Kidney epithelial cell (primary cell): ENCODE results near the gene COBLL1. TPM values are rescaled to one million over a fixed set of nuclear protein-coding genes. Genes with fewer than 3 reads are reported as not detected.

Source experiments
- DNase-seq: peaks from one replicate; pipeline ENCODE4 v3.0.0-alpha.2; 2010; ENCODE audit warnings: low read depth
- H3K27me3 ChIP-seq: 2 replicates; pipeline ENCODE4 v1.6.0; 2011; ENCODE audit warnings: low read length; ENCODE audit not compliant: control insufficient read depth, insufficient read depth
- H3K36me3 ChIP-seq: 2 replicates; pipeline ENCODE4 v1.5.1; 2011; ENCODE audit warnings: low read length; ENCODE audit not compliant: control insufficient read depth, insufficient read depth
- H3K4me3 ChIP-seq: 2 replicates; pipeline ENCODE4 v1.5.1; 2011; ENCODE audit warnings: low read depth, mild to moderate bottlenecking, control low read depth, low read length
- total RNA-seq: library from RNA; depleted of rRNA; stranded (reverse); fragments of >200 nt; gene quantifications from 2 replicates; pipeline ENCODE4 v1.2.3, GENCODE V29; 2015
- TF ChIP-seq, protein P1 (sequence below): IDR thresholded peaks from 2 replicates; pipeline ENCODE4 v1.5.1; 2011; ENCODE audit warnings: mild to moderate bottlenecking, moderate library complexity, low read length, control low read depth, inconsistent platforms; ENCODE audit not compliant: insufficient read depth, poor library complexity, severe bottlenecking

The COBLL1 gene
- total RNA-seq, 1 donor from 2014 or later: 57.2 TPM

DNA sequence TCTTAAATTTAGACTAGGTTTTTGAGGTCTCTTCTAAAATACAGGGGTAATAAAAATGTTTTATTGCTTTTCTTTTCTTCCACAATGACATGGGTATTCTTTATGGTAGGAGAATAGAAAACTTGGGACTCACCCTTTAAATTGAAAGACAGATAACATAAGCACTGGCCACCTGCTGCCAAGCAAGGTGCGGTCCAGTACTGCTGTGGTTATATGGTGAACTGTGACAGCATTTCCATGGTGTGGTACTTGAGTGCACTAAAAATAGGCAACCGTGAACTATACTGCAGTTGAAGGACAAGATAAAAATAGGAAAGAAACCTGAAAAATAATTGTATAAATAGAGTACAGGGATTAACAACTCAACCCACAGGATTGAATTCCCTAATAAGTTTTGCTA, 165.9 kb downstream of the COBLL1 start:
- no peaks in the 10 kb centered on the region for H3K36me3 ChIP-seq
- H3K27me3 ChIP-seq: no peaks in the 10 kb centered on the region
- TF ChIP-seq, protein P1, sequence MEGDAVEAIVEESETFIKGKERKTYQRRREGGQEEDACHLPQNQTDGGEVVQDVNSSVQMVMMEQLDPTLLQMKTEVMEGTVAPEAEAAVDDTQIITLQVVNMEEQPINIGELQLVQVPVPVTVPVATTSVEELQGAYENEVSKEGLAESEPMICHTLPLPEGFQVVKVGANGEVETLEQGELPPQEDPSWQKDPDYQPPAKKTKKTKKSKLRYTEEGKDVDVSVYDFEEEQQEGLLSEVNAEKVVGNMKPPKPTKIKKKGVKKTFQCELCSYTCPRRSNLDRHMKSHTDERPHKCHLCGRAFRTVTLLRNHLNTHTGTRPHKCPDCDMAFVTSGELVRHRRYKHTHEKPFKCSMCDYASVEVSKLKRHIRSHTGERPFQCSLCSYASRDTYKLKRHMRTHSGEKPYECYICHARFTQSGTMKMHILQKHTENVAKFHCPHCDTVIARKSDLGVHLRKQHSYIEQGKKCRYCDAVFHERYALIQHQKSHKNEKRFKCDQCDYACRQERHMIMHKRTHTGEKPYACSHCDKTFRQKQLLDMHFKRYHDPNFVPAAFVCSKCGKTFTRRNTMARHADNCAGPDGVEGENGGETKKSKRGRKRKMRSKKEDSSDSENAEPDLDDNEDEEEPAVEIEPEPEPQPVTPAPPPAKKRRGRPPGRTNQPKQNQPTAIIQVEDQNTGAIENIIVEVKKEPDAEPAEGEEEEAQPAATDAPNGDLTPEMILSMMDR: no peak
- no peak overlapping the region for H3K4me3 ChIP-seq
- DNase-seq: no peak

DNA sequence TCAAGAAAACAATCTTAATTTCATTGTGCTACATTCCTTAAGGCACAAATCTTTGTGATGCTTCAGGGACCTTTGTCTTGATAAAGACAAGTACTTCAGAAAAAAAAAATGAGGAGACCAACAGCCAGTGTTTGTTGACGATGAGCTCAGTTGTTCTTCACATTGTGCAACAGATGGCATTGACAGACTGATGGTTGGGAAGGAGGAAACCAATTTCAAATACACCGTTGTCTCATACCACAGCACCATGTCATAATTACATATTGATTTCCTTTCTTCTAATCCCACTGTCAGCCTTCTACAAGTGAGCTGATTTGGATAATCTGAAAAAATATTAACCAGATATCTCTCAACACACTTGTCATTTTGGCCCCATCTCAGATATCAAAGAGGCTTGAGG, 166.6 kb downstream of the COBLL1 start:
- no peak overlapping the region for H3K4me3 ChIP-seq
- no peaks in the 10 kb centered on the region for H3K27me3 ChIP-seq
- DNase-seq: no peak
- TF ChIP-seq, protein P1: no peak
- H3K36me3 ChIP-seq: no peaks in the 10 kb centered on the region

DNA sequence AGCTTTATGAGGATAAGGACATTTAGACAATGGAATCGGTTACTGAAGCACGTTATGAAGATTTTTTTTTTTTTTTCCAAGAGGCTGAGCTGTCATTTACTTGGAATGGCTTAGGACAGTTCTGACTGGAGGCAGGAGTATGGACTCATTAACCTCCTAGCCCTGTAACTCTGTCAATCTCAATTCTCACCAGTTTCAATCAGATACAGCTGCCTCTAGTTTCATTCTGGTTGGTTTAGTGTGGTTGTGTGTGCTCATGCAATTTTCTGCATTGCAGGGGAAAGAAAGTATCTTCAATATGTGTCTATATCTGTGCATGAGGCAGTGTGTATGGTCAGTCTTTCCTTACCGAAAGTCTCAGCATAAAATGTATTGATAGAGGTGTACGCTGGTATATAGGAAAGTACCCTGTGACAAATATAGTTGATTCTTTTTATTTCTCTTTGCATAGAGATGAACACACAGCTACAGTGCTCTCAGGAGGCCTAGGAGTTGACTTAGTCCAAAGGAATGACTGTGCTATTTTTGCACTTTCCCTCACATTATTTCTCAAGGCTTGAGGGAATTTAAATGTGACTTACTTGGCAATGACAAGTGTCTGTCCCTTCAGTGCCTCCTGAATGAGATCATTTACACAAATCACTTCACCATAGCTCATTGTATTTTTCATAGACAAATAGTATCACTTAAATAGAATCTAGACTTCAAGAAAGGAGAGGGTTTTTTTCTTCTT, 169.8 kb downstream of the COBLL1 start:
- DNase-seq: no peak
- Histone ChIP-seq H3K27me3 (no peaks in the 10 kb centered on the region), H3K36me3 (no peaks in the 10 kb centered on the region), H3K4me3 (no peak overlapping the region)
- TF ChIP-seq, protein P1: no peak

DNA sequence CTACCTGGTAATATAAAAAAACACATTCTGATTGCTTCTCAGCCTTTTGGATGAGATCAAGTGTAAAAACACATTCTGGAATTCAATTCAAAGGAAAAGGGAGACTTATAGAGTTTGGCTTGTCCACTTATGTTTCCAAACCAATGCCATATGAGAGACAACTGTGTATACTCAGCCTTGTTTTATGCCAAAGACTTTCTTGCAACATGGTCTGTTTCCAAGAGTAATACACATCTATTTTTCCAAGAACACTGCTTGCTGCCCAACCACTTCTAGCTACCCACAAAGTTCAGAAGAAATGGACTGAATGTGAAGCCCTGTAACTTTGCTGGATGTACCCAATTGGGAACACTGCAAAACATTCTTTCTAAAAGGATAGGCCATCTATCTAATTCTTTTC, 172.3 kb downstream of the COBLL1 start:
- TF ChIP-seq, protein P1: no peak
- H3K36me3 ChIP-seq: no peaks in the 10 kb centered on the region
- H3K27me3 ChIP-seq: no peaks in the 10 kb centered on the region
- no peak for DNase-seq
- H3K4me3 ChIP-seq: no peak overlapping the region

DNA sequence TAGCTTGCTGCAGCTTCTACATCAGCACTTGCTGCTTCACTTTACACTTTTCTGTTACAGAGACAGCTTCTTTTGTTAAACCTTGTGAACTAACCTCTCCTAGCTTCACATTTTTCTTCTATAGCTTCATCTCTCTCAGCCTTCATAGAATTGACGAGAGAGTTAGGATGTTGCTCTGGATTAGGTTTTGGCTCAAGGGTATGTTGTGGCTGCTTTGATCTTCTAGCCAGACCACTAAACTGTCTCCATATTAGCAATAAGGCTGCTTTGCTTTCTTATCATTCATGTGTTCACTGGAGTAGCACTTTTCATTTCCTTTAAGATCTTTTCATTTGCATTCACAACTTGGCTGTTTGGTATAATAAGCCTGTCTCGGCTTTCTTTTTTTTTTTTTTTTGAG, 174.1 kb downstream of the COBLL1 start:
- Histone ChIP-seq H3K27me3 (no peaks in the 10 kb centered on the region), H3K36me3 (no peaks in the 10 kb centered on the region), H3K4me3 (no peak overlapping the region)
- DNase-seq: no peak
- TF ChIP-seq, protein P1: no peak

DNA sequence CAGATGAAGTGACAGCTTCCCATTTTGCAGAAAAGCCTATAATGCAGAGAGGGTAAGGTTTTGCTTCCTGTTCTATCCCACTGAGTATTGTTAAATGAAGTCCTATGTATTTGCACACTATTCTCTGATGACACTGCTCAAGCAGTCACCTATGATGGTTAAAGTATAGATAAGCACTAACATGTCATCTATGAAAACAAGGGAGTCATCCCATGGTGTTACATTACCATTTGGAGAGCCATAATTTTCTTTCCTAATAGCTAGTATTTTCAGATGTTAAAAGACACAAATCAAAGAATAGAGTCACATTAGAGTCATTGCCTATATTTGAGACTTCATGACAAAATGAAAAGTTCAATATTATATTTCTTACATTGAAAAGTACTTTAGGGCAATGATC, 177.6 kb downstream of the COBLL1 start:
- TF ChIP-seq, protein P1: no peak
- no peaks in the 10 kb centered on the region for H3K27me3 ChIP-seq
- H3K36me3 ChIP-seq: no peaks in the 10 kb centered on the region
- DNase-seq: no peak
- H3K4me3 ChIP-seq: no peak overlapping the region
